K562 (cell line): ENCODE data around the gene PANK2. TPM values are rescaled to one million over a fixed set of nuclear protein-coding genes. Genes with fewer than 3 reads are reported as not detected.
A peak's percentile ranks its signal among the peaks of the same experiment; 100 is the strongest.

Source experiments
- BMI1 ChIP-seq: fragments of 150-350 bp; IDR thresholded peaks from 2 replicates; pipeline ENCODE4 v1.6.1; 2014; ENCODE audit warnings: low read length
- CBFA2T3 ChIP-seq: fragments of 450-650 bp; IDR thresholded peaks from 2 replicates; pipeline ENCODE4 v1.6.1; 2017
- CBX5 ChIP-seq: IDR thresholded peaks from 2 replicates; pipeline ENCODE4 v1.6.1; 2014; ENCODE audit warnings: low read depth, borderline replicate concordance
- ELK1 ChIP-seq: sonication (generic); formaldehyde crosslinking; IDR thresholded peaks from 2 replicates; pipeline ENCODE4 v1.8.1; 2022; ENCODE audit warnings: missing genetic modification reagents
- GABPA ChIP-seq: fragments of 200-800 bp; sonication (Bioruptor generic); conservative IDR thresholded peaks from 2 replicates; pipeline ENCODE4 v1.6.1; 2016; ENCODE audit warnings: low read depth, missing genetic modification characterization, missing compliant biosample characterization
- GTF2A2 ChIP-seq: IDR thresholded peaks from 2 replicates; pipeline ENCODE4 v1.6.1; 2016; ENCODE audit warnings: mild to moderate bottlenecking, missing genetic modification characterization, missing compliant biosample characterization
- HDGF ChIP-seq: fragments of 450-650 bp; IDR thresholded peaks from 2 replicates; pipeline ENCODE4 v1.6.1; 2016
- MYC ChIP-seq, 2 experiments: fragments of 250-450 bp in 1 of 2; sonication (Bioruptor Pico) in 1 of 2; IDR thresholded peaks; 2 replicates each; pipeline versions ENCODE4 v1.5.1 to v1.6.1; 2012 to 2021; ENCODE audit warnings: low read depth in 2 of 2, borderline replicate concordance in 1 of 2, improper control_type of control experiment in 1 of 2, low read length in 1 of 2, mild to moderate bottlenecking in 1 of 2, moderate library complexity in 1 of 2
- RREB1 ChIP-seq: fragments of 250-450 bp; sonication (Bioruptor Pico); IDR thresholded peaks from 2 replicates; pipeline ENCODE4 v1.4.0; 2020
- SMAD3 ChIP-seq: fragments of 450-650 bp; formaldehyde crosslinking; conservative IDR thresholded peaks from 2 replicates; pipeline ENCODE4 v1.4.0; 2020; ENCODE audit warnings: mild to moderate bottlenecking
- SMAD4 ChIP-seq: fragments of 250-450 bp; sonication (Bioruptor Pico); conservative IDR thresholded peaks from 2 replicates; pipeline ENCODE4 v1.8.0; 2021; ENCODE audit warnings: inconsistent platforms, mild to moderate bottlenecking, moderate library complexity
- TCF7 ChIP-seq: sonication (generic); IDR thresholded peaks from 2 replicates; pipeline ENCODE4 v1.6.1; 2016; ENCODE audit warnings: antibody characterized with exemption, borderline replicate concordance
- TGIF2 ChIP-seq: sonication (generic); formaldehyde crosslinking; IDR thresholded peaks from 2 replicates; pipeline ENCODE4 v1.8.1; 2022; ENCODE audit warnings: mild to moderate bottlenecking, missing genetic modification reagents, moderate library complexity
- ZMIZ1 ChIP-seq, 2 experiments: fragments of 150-350 bp in 1 of 2; IDR thresholded peaks; 2 replicates each; pipeline ENCODE4 v1.6.1; 2012 to 2016; ENCODE audit warnings: low read depth in 2 of 2, low read length in 2 of 2, mild to moderate bottlenecking in 1 of 2, moderate library complexity in 1 of 2
- ZNF224 ChIP-seq: sonication (generic); formaldehyde crosslinking; IDR thresholded peaks from 2 replicates; pipeline ENCODE4 v1.8.0; 2022; ENCODE audit warnings: mild to moderate bottlenecking, missing genetic modification reagents
- ZNF347 ChIP-seq: fragments of 450-650 bp; formaldehyde crosslinking; IDR thresholded peaks from 2 replicates; pipeline ENCODE4 v1.4.0; 2020; ENCODE audit warnings: low read depth, mild to moderate bottlenecking, moderate library complexity
- polyA plus RNA-seq, 8 experiments: library from polyadenylated mRNA; depleted of rRNA in 4 of 8; stranded (reverse) in 5 of 8; unstranded in 3 of 8; fragments of >200 nt; fragmentation: Nextera tagmentation in 2 of 8; fragmentation: Illumina TruSeq in 1 of 8; extraction: Ambion mirVana in 2 of 8; extraction: Trizol in 1 of 8; gene quantifications; 2 replicates each; pipeline versions ENCODE4 v1.2.1 to v1.2.3, GENCODE V29; 2011 to 2014; ENCODE audit warnings: inconsistent platforms in 1 of 8, missing spikeins in 1 of 8
- total RNA-seq, 7 experiments: library from RNA; depleted of rRNA in 6 of 7; stranded (reverse); fragments of >200 nt in 6 of 7; fragmentation: Illumina TruSeq in 2 of 7; extraction: Trizol in 2 of 7; gene quantifications; 2 replicates each; pipeline versions ENCODE4 v1.2.1 to v1.2.3, GENCODE V29; 2011 to 2021; ENCODE audit warnings: low replicate concordance in 1 of 7
- TF ChIP-seq, protein P1 (sequence below): fragments of 250-450 bp; sonication (Bioruptor Pico); IDR thresholded peaks from 2 replicates; pipeline ENCODE4 v1.6.1; 2021; ENCODE audit warnings: mild to moderate bottlenecking

Gene PANK2
- total and polyA plus RNA-seq, 9 of the 15 experiments (the other 6 are each of a cell fraction or from before 2014, with no cell fraction given): 14.9 to 43.5 (median 31.4) TPM

GRCh38 chr20:3846740-3847428 lies 42.3 kb upstream of the PANK2 start, which contains the start of gene MAVS (continued):
- TF ChIP-seq TGIF2: peak; percentile 69; the same call in 1 of the 2 replicates
- TF ChIP-seq GTF2A2 (tag): no peak
- no peak for TF ChIP-seq ZNF347 (CRISPR knock-in tag)
- no peak for TF ChIP-seq HDGF
- TF ChIP-seq CBFA2T3: no peak
- TF ChIP-seq TCF7: no peak
- TF ChIP-seq, protein P1, sequence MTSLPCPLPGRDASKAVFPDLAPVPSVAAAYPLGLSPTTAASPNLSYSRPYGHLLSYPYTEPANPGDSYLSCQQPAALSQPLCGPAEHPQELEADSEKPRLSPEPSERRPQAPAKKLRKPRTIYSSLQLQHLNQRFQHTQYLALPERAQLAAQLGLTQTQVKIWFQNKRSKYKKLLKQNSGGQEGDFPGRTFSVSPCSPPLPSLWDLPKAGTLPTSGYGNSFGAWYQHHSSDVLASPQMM (CRISPR knock-in tag): no peak
- TF ChIP-seq RREB1 (CRISPR knock-in tag): 0 out of 2 replicates have a peak, but pooled peaks have one; percentile 46
- TF ChIP-seq ELK1: no peak
- no peak for TF ChIP-seq SMAD3 (CRISPR knock-in tag)
- TF ChIP-seq BMI1: no peak
- TF ChIP-seq MYC (IDR thresholded peaks at IDR 0.05; ENCODE audit: low read depth, low read length): peak; percentile 85
- TF ChIP-seq MYC (CRISPR knock-in tag; IDR thresholded peaks at IDR 0.05; ENCODE audit: borderline replicate concordance, low read depth): peak; percentile 55; the same call in 1 of the 2 replicates
- TF ChIP-seq GABPA (tag): 0 out of 2 replicates have a peak, but pooled peaks have one; percentile 35
- peak; percentile 21; the same call in 1 of the 2 replicates for TF ChIP-seq SMAD4 (CRISPR knock-in tag)
- no peak; the same call in 1 of the 2 replicates for TF ChIP-seq ZNF224
- no peak for TF ChIP-seq ZMIZ1 (IDR thresholded peaks at IDR 0.05; ENCODE audit: low read depth in 2 of 2, low read length in 2 of 2)
- TF ChIP-seq CBX5: no peak
